Mucosa of descending colon (tissue), 3 donors: Measurements from ENCODE around the gene CCDC158. TPM values are rescaled to one million over a fixed set of nuclear protein-coding genes. Genes with fewer than 3 reads are reported as not detected.
"Not testable (repeated sequence)": the region's sequence is repeated elsewhere in the genome, so short reads cannot be mapped to it uniquely, and the experiment has no call there.

Source experiments
- ATAC-seq: fragments of 200-7000 bp; cut with Tn5 transposase; one replicate; pipeline ENCODE4 v1.9.1; 2020; ENCODE audit warnings: mild to moderate bottlenecking, moderate library complexity
- DNase-seq, 3 donors: peaks; one replicate each; pipeline ENCODE4 v3.0.0-alpha.2; 2020
- H3K36me3 ChIP-seq: fragments of 200-600 bp; one replicate; pipeline ENCODE4 v1.8.0; 2021; ENCODE audit warnings: low read depth, mild to moderate bottlenecking
- H3K4me1 ChIP-seq: fragments of 200-600 bp; one replicate; pipeline ENCODE4 v1.8.0; 2021; ENCODE audit warnings: low read depth, mild to moderate bottlenecking
- H3K4me3 ChIP-seq: fragments of 200-600 bp; one replicate; pipeline ENCODE4 v1.8.0; 2021; ENCODE audit warnings: mild to moderate bottlenecking
- H3K9me3 ChIP-seq: fragments of 200-600 bp; one replicate; pipeline ENCODE4 v1.8.0; 2021; ENCODE audit warnings: mild to moderate bottlenecking
- intact Hi-C, 2 donors: fragments of 100-400 bp; cut with DNase I in 1 of 2; cut with micrococcal nuclease in 1 of 2; formaldehyde crosslinking; loops; one replicate each; pipeline versions ENCODE4 v1.11.0 to v1.11.1; 2022; cut with DNase I, micrococcal nuclease
- total RNA-seq, 3 donors: library from RNA; stranded (reverse); fragmentation: NEBNext Ultra II Directional in 2 of 3; extraction: Animal tissue kit (Norgen Biotek cat#: 25700) in 2 of 3; gene quantifications; one replicate each; pipeline versions ENCODE4 v1.2.1 to v1.2.4, GENCODE V29; 2021 to 2023
- TF ChIP-seq, protein P1 (sequence below): fragments of 200-600 bp; IDR thresholded peaks from one replicate; pipeline ENCODE4 v1.8.0; 2022; ENCODE audit warnings: antibody characterized with exemption, mild to moderate bottlenecking
- donor health status: DM: no; HTN: no; CAD: no; lungs with moderate emphysema.
- donor health status: DM: no; HTN: no; CAD: no.
- donor health status: DM: no; HTN: yes; CAD: no.

Gene CCDC158
- total RNA-seq, 3 donors from 2014 or later: 0.82 TPM; not detected in 2

- TF ChIP-seq, protein P1, sequence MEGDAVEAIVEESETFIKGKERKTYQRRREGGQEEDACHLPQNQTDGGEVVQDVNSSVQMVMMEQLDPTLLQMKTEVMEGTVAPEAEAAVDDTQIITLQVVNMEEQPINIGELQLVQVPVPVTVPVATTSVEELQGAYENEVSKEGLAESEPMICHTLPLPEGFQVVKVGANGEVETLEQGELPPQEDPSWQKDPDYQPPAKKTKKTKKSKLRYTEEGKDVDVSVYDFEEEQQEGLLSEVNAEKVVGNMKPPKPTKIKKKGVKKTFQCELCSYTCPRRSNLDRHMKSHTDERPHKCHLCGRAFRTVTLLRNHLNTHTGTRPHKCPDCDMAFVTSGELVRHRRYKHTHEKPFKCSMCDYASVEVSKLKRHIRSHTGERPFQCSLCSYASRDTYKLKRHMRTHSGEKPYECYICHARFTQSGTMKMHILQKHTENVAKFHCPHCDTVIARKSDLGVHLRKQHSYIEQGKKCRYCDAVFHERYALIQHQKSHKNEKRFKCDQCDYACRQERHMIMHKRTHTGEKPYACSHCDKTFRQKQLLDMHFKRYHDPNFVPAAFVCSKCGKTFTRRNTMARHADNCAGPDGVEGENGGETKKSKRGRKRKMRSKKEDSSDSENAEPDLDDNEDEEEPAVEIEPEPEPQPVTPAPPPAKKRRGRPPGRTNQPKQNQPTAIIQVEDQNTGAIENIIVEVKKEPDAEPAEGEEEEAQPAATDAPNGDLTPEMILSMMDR: no peak
- no peak overlapping the region for H3K4me3 ChIP-seq
- no peaks in the 10 kb centered on the region for H3K36me3 ChIP-seq
- H3K9me3 ChIP-seq: peaks cover 9% of the 10 kb centered on the region
- ATAC-seq (no peak), DNase-seq (no peak)
- intact Hi-C loops: no loop called here
- H3K4me1 ChIP-seq: no peaks in the 10 kb centered on the region
These were observed 37.9 kb upstream of the CCDC158 start for GRCh38 chr4:76458825-76459224.

DNA sequence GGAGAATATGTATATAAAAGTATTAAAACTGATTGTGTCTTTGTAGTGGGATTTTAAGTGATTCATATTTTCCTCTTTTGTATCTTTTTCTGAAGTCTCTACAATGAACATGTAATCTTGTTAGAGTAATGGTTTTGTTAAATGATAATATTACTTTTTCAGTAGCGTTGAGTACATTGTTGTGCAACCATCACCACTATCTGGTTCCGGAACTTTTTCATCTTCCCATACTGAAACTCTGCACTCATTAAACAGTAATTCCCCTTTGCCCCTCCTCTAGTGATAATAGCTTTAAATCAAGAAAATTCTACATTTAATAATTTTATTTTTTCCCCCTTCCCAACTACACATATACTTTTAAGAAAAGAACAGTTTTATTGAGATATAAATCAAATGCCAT, 37.4 kb upstream of the CCDC158 start:
- TF ChIP-seq, protein P1: no peak
- Histone ChIP-seq H3K4me3 (no peak overlapping the region), H3K9me3 (peaks cover 4% of the 10 kb centered on the region), H3K4me1 (no peaks in the 10 kb centered on the region), H3K36me3 (no peaks in the 10 kb centered on the region)
- no peak for DNase-seq
- intact Hi-C loops: no loop called here
- ATAC-seq: no peak

DNA sequence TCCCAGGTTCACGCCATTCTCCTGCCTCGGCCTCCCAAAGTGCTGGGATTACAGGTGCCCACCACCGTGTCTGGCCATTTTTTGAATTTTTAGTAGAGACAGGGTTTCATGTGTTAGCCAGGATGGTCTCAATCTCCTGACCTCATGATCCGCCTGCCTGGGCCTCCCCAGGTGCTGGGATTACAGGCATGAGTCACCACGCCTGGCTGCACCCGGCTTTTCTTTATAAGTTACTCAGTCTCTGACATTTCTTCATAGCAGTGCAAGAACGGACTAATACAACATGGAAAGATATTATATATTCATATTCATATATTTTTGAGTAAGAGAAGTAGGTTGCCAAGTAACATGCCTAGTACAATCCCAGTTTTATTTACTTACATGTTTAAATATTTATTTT, 36.9 kb upstream of the CCDC158 start:
- Histone ChIP-seq H3K4me3 (no peak overlapping the region), H3K4me1 (no peaks in the 10 kb centered on the region), H3K36me3 (no peaks in the 10 kb centered on the region), H3K9me3 (no peaks in the 10 kb centered on the region)
- TF ChIP-seq, protein P1: no peak
- ATAC-seq (no peak), DNase-seq (no peak)
- intact Hi-C loops: no loop called here

DNA sequence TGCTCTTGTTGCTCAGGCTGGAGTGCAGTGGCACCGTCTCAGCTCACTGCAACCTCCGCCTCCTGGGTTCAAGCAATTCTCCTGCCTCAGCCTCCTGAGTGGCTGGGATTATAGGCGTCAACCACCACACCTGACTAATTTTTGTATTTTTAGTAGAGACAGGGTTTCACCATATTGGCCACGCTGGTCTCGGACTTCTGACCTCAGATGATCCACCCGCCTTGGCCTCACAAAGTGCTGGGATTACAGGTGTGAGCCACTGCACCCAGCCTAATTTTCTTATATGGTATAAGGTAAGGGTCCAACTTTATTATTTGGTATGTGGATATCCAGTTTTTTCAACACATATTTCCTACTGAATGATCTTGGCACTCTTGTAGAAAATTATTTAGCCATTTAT, 33.1 kb upstream of the CCDC158 start:
- not testable (repeated sequence) for ATAC-seq, DNase-seq

DNA sequence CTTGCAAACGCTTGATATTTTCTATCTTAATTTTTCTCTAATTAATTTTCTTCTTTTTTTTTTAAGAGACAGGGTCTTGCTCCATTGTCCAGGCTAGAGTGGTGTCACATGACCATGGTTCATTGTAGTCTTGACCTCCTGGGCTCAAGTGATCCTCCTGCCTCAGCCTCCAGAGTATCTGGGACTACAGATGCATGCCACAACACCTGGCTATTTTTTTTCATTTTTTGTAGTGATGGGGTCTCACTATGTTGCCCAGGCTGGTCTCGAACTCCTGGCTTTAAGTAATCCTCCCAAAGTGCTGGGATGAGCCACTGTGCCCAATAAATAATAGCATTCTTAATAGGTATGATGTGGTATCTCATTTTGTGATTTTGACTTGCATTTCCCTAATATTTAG, 32.3 kb upstream of the CCDC158 start:
- ATAC-seq: no peak
- Histone ChIP-seq H3K36me3 (no peaks in the 10 kb centered on the region), H3K4me3 (no peak overlapping the region), H3K9me3 (no peaks in the 10 kb centered on the region), H3K4me1 (no peaks in the 10 kb centered on the region)
- intact Hi-C loops: no loop called here
- DNase-seq: no peak
- TF ChIP-seq, protein P1: no peak

More for the DNA sequence above, 33.1 kb upstream of the CCDC158 start:
- H3K9me3 ChIP-seq, H3K36me3 ChIP-seq, H3K4me3 ChIP-seq, intact Hi-C loops, H3K4me1 ChIP-seq: not testable (repeated sequence)

- Histone ChIP-seq H3K4me1 (no peaks in the 10 kb centered on the region), H3K4me3 (no peak overlapping the region), H3K9me3 (no peaks in the 10 kb centered on the region), H3K36me3 (no peaks in the 10 kb centered on the region)
- intact Hi-C loops: no loop called here
- ATAC-seq (no peak), DNase-seq (no peak)
- TF ChIP-seq, protein P1: no peak
These were observed 28.9 kb upstream of the CCDC158 start for GRCh38 chr4:76449833-76450232.
